OCI-LY3 (cell line): ENCODE results near the gene ATP8A2.

Experiments
- EZH2phosphoT487 ChIP-seq: fragments of 200-600 bp; shearing (Covaris generic); IDR thresholded peaks from 2 replicates; pipeline ENCODE4 v1.6.1; 2018; ENCODE audit warnings: antibody characterized with exemption, mixed run types, low read depth
- TF ChIP-seq, protein P1 (sequence below): fragments of 200-600, 300-600 bp; sonication (generic); IDR thresholded peaks from 2 replicates; pipeline ENCODE4 v1.5.1; 2014; ENCODE audit warnings: antibody characterized with exemption, low read length, low read depth

DNA sequence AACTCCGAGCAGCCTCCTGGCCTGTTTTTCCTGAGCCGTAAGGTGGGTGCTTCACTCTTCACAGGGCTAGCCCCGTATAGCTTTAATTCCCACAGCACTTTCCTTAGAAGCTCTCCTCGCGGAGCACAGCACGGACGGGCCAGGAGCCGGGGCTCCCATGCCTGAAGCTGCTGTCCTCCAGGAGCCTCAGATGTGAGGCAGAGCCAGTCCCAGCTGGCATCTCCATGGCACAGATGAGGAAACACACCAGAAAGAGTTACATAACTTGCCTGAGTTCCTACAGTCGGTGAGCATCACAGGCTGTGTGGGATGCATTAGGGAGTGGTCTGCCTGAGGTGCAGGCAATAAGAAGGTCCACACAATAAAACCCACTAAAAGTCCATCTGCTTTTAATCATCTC, 118.5 kb downstream of the ATP8A2 start:
- no peak for TF ChIP-seq EZH2phosphoT487
- TF ChIP-seq, protein P1, sequence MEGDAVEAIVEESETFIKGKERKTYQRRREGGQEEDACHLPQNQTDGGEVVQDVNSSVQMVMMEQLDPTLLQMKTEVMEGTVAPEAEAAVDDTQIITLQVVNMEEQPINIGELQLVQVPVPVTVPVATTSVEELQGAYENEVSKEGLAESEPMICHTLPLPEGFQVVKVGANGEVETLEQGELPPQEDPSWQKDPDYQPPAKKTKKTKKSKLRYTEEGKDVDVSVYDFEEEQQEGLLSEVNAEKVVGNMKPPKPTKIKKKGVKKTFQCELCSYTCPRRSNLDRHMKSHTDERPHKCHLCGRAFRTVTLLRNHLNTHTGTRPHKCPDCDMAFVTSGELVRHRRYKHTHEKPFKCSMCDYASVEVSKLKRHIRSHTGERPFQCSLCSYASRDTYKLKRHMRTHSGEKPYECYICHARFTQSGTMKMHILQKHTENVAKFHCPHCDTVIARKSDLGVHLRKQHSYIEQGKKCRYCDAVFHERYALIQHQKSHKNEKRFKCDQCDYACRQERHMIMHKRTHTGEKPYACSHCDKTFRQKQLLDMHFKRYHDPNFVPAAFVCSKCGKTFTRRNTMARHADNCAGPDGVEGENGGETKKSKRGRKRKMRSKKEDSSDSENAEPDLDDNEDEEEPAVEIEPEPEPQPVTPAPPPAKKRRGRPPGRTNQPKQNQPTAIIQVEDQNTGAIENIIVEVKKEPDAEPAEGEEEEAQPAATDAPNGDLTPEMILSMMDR: no peak
